Measurements from ENCODE around the gene MAT2B.
"Not testable (repeated sequence)": the region's sequence is repeated elsewhere in the genome, so short reads cannot be mapped to it uniquely, and the experiment has no call there.

GRCh38 chr5:163536442-163536841 lies 31.0 kb downstream of the MAT2B start:
- not testable (repeated sequence) for TF ChIP-seq CTCF, POLR2A (IDR thresholded peaks at IDR 0.05)

All from tibial nerve (tissue), 3 donors.